ENCODE data around the gene ATP6AP1.

Gene ATP6AP1

DNA sequence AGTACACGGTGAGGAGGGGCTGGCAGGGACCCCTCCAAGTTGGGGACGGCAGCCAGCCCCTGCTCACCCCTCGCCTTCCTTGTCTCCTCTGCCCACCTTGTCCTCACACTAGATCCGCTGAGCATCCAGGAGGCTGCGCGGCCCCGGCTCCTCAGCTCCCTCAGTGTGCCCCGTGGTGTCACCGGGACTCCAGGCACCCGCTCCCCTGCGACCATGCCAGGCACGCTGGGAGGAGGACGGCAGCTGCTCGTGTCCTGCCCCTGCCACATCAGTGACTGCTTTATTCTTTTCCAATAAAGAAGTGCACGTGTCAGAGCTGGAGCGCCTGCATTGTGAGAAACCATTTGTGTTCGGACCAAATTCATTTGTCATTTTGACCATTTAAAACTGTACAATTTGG lies 21.8 kb downstream of the ATP6AP1 start:
- no peak for DNase-seq

DNA sequence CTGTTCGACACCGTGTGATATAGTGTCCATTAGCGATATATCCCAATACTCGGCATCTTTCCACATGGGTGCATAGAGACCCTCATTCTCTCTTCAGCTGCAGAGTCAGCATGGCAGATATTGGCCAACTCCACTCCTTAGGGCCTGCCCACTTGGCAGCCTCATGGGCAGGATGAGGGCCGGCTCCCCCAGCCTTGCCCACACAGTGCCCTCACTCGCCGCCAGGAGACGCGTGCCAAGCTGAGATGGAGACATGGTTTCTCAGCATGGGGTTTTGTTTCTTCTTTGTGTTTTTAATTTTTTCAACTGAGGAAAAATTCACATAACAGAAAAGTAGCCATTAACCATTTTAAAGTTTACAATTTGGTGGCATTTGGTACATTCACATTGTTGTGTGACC lies 24.3 kb downstream of the ATP6AP1 start:
- DNase-seq = no peak

GRCh38 chrX:154457491-154458115 lies 29.1 kb downstream of the ATP6AP1 start:
- DNase-seq = peak; percentile 42

GRCh38 chrX:154458116-154458953 lies 29.9 kb downstream of the ATP6AP1 start, which contains the start of gene PLXNA3:
PLXNA3 (plus strand) TSS chrX:154458281; CDS start chrX:154460184, 1,903 bp downstream.
- DNase-seq = peak; percentile 67

DNA sequence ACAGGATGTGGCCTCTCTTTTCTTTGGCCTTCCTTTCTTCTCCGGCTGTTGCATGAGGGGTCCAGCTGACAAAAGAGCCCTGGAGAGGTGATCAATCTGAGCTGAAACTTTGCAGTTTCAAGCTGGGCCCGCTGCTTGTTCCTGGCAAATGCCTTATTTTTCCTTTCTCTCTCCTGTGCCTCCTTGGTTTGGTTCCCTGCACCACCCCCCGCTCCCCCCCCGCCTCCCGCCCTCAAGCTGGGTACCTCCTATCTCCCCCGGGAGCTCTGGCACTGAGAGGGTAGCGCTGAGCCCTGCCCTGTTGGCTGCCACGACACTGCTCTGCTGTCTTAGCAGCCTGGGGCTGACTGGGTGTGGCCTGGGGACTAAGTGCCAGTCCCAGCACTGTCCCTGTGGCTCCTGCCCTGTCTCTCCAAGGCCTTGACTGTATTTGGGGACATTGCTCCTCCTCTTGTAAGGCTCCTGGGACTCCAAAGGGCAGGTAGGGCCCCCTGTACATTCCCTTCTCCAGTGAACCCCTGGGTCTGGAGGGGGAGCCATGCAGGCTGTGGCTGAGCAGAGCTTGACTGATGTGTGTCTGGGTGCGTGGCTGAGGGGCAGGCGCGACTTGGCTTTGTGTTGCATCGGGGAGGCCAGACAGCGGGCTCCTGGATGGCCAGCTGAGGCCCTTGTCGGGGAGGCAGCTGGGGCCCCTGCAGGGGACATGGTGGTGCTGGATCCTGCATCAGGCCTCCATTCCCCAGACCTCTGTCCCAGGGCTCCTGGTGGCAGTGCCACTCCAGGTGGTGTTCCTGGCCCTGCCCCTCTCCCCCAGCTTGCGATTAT lies 30.7 kb downstream of the ATP6AP1 start:
- DNase-seq = no peak

- DNase-seq = no peak
These were observed 31.4 kb downstream of the ATP6AP1 start for GRCh38 chrX:154459832-154460231.

- DNase-seq = no peak
These were observed 31.8 kb downstream of the ATP6AP1 start for GRCh38 chrX:154460326-154460725.

DNA sequence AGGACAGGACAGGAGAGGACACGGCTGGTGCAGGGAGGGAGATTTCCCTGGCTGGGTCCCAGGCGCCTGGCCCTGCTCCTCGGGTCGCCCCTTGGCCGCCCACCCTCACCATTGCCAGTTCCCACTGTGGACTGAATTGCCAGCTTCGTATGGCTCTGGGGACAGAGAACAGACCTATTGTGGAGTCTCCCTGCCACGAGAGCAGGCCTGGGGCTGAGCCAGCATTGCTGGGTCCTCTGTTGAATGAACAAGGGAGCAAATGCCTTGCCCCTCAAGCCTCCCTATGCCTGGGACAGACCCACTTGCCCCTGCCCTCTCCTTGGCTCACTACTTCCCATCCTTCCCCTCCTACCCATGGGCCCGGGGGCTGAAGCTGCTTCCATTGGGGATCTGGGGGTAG lies 33.9 kb downstream of the ATP6AP1 start:
- DNase-seq = no peak

- no peak for DNase-seq
These were observed 35.2 kb downstream of the ATP6AP1 start for GRCh38 chrX:154463611-154464220.

- DNase-seq = no peak
These were observed 36.4 kb downstream of the ATP6AP1 start for GRCh38 chrX:154464806-154465365.

- no peak for DNase-seq
These were observed 37.1 kb downstream of the ATP6AP1 start for GRCh38 chrX:154465601-154466000.

DNA sequence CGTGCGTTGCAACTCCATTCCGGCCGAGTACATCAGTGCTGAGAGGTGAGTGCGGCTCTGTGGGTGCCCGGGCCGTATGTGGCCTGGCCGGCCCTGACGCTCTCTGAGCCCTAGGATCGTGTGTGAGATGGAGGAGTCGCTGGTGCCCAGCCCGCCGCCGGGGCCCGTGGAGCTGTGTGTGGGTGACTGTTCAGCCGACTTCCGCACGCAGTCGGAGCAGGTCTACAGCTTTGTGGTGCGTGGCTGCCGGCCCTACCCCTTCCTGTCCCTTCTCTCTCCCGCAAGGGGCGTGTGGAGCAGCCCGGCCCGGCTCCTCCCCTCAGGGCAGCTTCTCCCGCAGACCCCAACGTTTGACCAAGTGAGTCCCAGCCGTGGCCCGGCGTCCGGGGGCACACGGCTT lies 37.6 kb downstream of the ATP6AP1 start:
- DNase-seq = no peak

DNA sequence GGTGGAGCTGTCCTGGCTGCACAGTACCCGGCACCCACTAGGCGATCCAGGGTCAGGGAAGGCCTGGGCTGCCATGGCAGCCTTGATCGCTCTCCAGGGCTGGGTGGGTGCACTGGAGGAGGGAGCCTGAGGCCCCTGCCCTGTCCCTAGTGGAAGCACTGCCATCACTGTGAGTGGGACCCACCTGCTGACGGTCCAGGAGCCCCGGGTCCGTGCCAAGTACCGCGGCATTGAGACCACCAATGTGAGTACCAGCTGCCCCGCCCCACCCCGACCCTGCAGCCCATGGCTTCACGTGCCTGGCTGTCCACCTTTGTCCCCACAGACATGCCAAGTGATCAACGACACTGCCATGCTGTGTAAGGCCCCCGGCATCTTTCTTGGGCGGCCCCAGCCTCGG lies 38.4 kb downstream of the ATP6AP1 start:
- DNase-seq = no peak

GRCh38 chrX:154467556-154467955 lies 39.1 kb downstream of the ATP6AP1 start:
- no peak for DNase-seq

- no peak for DNase-seq
These were observed 39.7 kb downstream of the ATP6AP1 start for GRCh38 chrX:154468217-154468616.

GRCh38 chrX:154469114-154469513 lies 40.6 kb downstream of the ATP6AP1 start:
- no peak for DNase-seq

DNA sequence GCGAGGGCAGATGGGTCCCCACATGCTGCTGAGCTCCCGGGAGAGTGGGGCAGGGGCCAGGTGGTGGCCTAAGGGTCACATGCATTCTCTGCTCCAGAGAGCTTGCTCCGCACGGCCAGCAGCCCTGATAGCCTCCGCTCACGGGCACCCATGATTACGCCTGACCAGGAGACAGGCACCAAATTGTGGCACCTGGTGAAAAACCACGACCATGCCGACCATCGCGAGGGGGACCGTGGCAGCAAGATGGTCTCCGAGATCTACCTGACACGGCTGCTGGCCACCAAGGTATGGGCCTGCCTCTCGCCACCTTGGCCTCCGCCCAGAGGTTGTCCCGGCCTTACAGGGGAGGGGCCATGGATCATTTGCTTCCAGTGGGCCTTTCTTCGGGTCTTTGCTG lies 41.4 kb downstream of the ATP6AP1 start:
- no peak for DNase-seq

- no peak for DNase-seq
These were observed 42.0 kb downstream of the ATP6AP1 start for GRCh38 chrX:154470434-154470833.

DNA sequence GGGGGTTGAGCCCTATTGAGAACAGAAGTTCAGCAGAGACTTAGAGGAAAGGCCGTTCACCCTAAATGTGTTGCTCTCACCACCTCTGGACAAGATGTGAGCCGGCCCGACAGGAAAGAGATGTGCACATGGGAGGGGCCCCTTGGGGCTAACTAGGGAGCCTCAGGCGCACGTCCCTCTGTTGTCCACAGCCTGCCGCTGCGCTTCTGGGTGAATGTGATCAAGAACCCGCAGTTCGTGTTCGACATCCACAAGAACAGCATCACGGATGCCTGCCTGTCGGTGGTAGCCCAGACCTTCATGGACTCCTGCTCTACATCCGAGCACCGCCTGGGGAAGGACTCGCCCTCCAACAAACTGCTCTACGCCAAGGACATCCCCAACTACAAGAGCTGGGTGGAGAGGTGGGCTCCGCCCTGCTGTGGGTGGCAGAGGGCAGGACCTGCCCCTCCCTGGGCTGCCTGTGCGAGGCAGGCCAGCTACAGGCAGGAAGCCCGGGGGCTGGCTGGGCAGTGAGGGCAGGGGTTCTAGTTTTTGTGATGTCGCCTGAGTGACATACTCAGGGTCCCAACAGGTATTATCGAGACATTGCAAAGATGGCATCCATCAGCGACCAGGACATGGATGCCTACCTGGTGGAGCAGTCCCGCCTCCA lies 42.6 kb downstream of the ATP6AP1 start:
- DNase-seq = no peak

DNA sequence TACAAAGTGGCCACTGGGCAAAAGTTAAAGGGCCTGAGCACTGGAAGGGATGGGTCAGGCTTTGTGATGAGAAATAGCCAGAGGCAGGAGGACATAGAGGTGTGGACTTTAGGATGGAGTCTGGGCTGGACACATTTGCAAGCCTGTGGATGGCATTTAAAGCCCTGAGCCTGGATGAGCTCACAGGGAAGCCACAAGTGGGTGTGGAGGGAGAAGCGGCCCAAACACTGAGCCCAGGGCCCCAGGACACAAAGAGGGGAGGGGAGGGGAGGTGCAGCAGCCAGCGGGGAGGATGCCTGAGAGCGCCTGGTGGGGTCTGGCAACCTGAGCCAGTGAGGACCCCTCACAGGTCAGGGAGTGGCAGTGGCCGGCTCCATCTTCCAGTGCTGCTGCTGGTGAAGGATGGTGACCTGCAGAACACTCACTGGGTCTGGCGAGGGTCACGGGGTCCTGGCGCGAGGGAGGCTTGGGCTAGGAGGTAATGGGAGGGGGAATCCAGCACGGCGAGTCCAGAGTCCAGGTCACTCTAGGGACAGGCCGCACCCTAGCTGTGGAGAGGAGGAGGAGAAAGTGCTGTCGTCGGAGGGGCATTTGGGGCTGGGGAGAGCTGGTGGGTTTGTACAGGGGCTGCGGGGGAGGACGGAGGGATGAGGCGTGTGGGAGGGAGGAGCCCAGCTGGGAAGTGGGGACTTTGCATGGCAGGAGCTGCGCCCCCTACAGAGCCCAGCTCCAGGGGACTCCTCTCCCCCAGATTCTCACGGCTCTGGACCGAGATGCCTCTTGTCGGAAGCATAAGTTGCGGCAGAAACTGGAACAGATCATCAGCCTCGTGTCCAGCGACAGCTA lies 43.6 kb downstream of the ATP6AP1 start:
- no peak for DNase-seq
